GM18907 (cell line): ENCODE results near the gene FRMD5.

ENCODE experiments used
- ATAC-seq: cut with Tn5 transposase; IDR thresholded peaks from one replicate; pipeline ENCODE4 v1.9.1; 2021; ENCODE audit warnings: mild to moderate bottlenecking, moderate library complexity; ENCODE audit not compliant: unreplicated experiment

Gene FRMD5

GRCh38 chr15:44163370-44163769 is 31.7 kb downstream of the FRMD5 start:
- ATAC-seq: no peak

- ATAC-seq: no peak
These were observed 34.3 kb downstream of the FRMD5 start for GRCh38 chr15:44160796-44161195.

- no peak for ATAC-seq
These were observed 35.6 kb downstream of the FRMD5 start for GRCh38 chr15:44159492-44159891.

- no peak for ATAC-seq
These were observed 37.0 kb downstream of the FRMD5 start for GRCh38 chr15:44158111-44158510.

GRCh38 chr15:44157679-44158078 is 37.4 kb downstream of the FRMD5 start:
- ATAC-seq: no peak

- ATAC-seq: no peak
These were observed 41.7 kb downstream of the FRMD5 start for GRCh38 chr15:44153352-44153751.

- no peak for ATAC-seq
These were observed 45.8 kb downstream of the FRMD5 start for GRCh38 chr15:44149224-44149623.

GRCh38 chr15:44148580-44148979 is 46.5 kb downstream of the FRMD5 start:
- ATAC-seq: no peak

GRCh38 chr15:44147636-44148035 is 47.4 kb downstream of the FRMD5 start:
- ATAC-seq: no peak

GRCh38 chr15:44145495-44145894 is 49.6 kb downstream of the FRMD5 start:
- ATAC-seq: no peak

GRCh38 chr15:44144992-44145391 is 50.1 kb downstream of the FRMD5 start:
- ATAC-seq: no peak

- ATAC-seq: no peak
These were observed 50.9 kb downstream of the FRMD5 start for GRCh38 chr15:44144184-44144583.

- ATAC-seq: no peak
These were observed 57.3 kb downstream of the FRMD5 start for GRCh38 chr15:44137750-44138149.

GRCh38 chr15:44136991-44137477 is 58.0 kb downstream of the FRMD5 start:
- no peak for ATAC-seq

- no peak for ATAC-seq
These were observed 63.0 kb downstream of the FRMD5 start for GRCh38 chr15:44132057-44132456.

GRCh38 chr15:44130778-44131177 is 64.3 kb downstream of the FRMD5 start:
- ATAC-seq: no peak

GRCh38 chr15:44129911-44130310 is 65.2 kb downstream of the FRMD5 start:
- ATAC-seq: no peak

- ATAC-seq: no peak
These were observed 66.6 kb downstream of the FRMD5 start for GRCh38 chr15:44128443-44128842.

GRCh38 chr15:44125879-44126278 is 69.2 kb downstream of the FRMD5 start:
- no peak for ATAC-seq

GRCh38 chr15:44102675-44103254 is 92.3 kb downstream of the FRMD5 start:
- no peak for ATAC-seq

GRCh38 chr15:44101944-44102343 is 93.1 kb downstream of the FRMD5 start:
- ATAC-seq: no peak

- ATAC-seq: no peak
These were observed 93.8 kb downstream of the FRMD5 start for GRCh38 chr15:44101286-44101685.

GRCh38 chr15:44099671-44100070 is 95.4 kb downstream of the FRMD5 start:
- ATAC-seq: no peak
